Activated naive CD4-positive, alpha-beta T cell treated with anti-CD3 and anti-CD28 coated beads, Interleukin-2, amount 50 U/mL, for 24 hours (primary cell): ENCODE data around the gene FGD5.

Source experiments
- H3K27ac Mint-ChIP-seq: one replicate; pipeline ENCODE4 v1.8.0; 2021; ENCODE audit warnings: mild to moderate bottlenecking, mixed read lengths
- H3K27me3 Mint-ChIP-seq: one replicate; pipeline ENCODE4 v1.8.0; 2021; ENCODE audit warnings: mixed read lengths
- H3K36me3 Mint-ChIP-seq: one replicate; pipeline ENCODE4 v1.8.0; 2021; ENCODE audit warnings: mixed read lengths
- H3K4me1 Mint-ChIP-seq: one replicate; pipeline ENCODE4 v1.8.0; 2021; ENCODE audit warnings: mixed read lengths
- H3K4me3 Mint-ChIP-seq: one replicate; pipeline ENCODE4 v1.8.0; 2021; ENCODE audit warnings: mild to moderate bottlenecking, mixed read lengths
- H3K9me3 Mint-ChIP-seq: one replicate; pipeline ENCODE4 v1.8.0; 2021; ENCODE audit warnings: mixed read lengths

FGD5 gene

DNA sequence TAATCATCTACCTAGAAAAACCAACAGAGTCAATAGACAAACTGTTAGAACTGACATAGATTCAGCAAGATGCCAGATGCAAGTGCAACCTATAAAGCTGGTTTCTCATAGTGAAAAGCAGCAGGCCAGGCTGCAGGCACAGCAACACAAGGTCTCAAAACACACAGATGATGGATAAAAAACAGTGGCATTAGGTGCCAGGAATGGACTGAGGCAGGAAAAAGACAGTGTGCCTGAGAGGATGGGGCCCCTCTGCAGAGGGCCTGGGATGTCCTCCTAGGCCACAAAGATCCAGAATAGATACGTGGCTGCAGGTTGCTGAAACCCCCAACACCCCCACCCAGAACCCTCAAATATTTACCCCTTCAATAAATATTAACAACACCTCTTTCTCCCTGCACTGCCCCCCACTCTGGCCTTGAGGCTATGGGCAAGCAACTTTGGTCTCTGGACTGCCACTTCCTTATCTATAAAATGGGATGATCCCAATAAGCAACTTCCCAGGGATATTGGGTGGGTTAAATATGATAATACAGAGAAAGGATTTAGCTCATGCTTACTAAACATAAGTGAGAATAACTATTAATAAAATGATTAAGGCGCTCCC is 35.2 kb upstream of the FGD5 start:
- Mint-ChIP-seq H3K27ac (no peak overlapping the region), H3K4me3 (no peak overlapping the region), H3K9me3 (no peaks in the 10 kb centered on the region), H3K27me3 (peaks cover 2% of the 10 kb centered on the region), H3K36me3 (peaks cover 6% of the 10 kb centered on the region), H3K4me1 (no peaks in the 10 kb centered on the region)

- H3K4me1 Mint-ChIP-seq, result no peaks in the 10 kb centered on the region
- peaks cover 2% of the 10 kb centered on the region for H3K27me3 Mint-ChIP-seq
- H3K27ac Mint-ChIP-seq, result no peak overlapping the region
- H3K36me3 Mint-ChIP-seq, result peaks cover 2% of the 10 kb centered on the region
- no peaks in the 10 kb centered on the region for H3K9me3 Mint-ChIP-seq
- H3K4me3 Mint-ChIP-seq, result no peak overlapping the region
Observed at GRCh38 chr3:14784087-14784681, 34.6 kb upstream of the FGD5 start.

DNA sequence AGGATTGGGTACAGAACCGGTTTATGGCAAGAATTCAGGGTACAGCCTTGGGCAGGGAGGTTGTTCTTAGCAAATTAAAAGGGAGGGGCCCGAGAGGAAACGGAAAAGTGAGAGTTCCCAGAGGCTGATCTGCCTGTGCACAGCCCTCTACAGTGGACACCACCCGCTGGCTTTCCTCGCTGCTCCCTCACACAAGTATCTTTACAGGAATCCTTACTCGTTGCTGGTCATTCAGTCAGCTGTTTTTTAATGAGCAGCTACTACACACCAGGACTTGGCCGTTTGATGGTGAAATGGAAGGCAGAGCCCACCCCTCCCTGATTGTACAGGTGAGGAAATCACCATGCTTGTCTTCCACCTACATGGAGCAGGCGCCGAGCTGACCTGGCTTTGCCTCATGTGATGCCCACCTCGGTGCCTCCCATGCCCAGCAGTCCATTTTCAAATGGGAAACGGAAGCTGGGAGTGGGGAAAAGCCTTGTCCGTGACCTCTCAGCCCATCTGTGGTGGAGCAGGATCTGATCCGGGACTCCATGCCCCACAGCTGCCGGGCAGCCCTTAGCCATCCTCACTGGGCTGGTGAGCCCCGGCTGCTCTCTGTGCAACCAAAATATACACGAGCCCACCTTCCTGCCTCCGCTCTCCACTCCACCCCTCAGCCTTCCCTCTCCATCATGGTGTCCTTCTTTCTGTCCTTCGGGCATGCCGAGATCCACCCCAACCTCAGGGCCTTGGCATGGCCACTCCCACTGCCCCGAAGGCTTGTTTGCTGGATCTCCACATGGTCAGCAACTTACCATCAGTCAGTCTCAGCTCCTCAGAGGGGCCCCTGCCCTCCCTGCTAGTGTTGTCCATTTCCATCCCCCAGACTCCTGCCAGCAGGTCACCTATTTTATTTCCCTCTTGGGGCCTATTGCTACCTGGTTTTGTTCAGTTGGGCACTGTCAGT is 33.3 kb upstream of the FGD5 start:
- no peaks in the 10 kb centered on the region for H3K9me3 Mint-ChIP-seq
- H3K27ac Mint-ChIP-seq, result no peak overlapping the region
- no peaks in the 10 kb centered on the region for H3K4me1 Mint-ChIP-seq
- no peak overlapping the region for H3K4me3 Mint-ChIP-seq
- H3K27me3 Mint-ChIP-seq, result peaks cover 2% of the 10 kb centered on the region
- no peaks in the 10 kb centered on the region for H3K36me3 Mint-ChIP-seq

- no peak overlapping the region for H3K4me3 Mint-ChIP-seq
- H3K27me3 Mint-ChIP-seq, result peaks cover 2% of the 10 kb centered on the region
- no peaks in the 10 kb centered on the region for H3K36me3 Mint-ChIP-seq
- H3K27ac Mint-ChIP-seq, result no peak overlapping the region
- no peaks in the 10 kb centered on the region for H3K4me1 Mint-ChIP-seq
- H3K9me3 Mint-ChIP-seq, result no peaks in the 10 kb centered on the region
Observed at GRCh38 chr3:14786369-14786768, 32.4 kb upstream of the FGD5 start.

- Mint-ChIP-seq H3K4me1 (no peaks in the 10 kb centered on the region), H3K27ac (no peak overlapping the region), H3K36me3 (no peaks in the 10 kb centered on the region), H3K27me3 (peaks cover 2% of the 10 kb centered on the region), H3K4me3 (no peak overlapping the region), H3K9me3 (no peaks in the 10 kb centered on the region)
Observed at GRCh38 chr3:14787630-14788029, 31.1 kb upstream of the FGD5 start.

DNA sequence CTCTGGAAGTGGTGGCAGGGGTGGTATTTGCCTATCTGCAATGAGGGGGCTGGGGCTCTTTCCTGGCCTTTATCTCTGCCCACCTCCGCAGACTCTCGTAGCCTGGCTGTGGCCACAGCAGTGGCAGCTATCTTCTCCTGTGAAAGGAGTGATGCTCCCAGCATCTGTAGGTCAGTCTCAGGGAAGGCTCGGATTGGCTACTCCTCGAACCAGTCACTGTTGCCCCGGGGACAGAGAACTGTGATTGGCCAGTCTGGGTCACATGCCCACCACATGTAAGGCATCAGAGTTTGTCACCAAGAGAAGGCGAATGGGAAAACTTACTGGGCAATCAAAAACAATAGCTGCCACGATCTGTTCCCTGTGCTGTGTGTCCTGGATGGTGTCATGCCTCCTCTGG is 30.1 kb upstream of the FGD5 start:
- no peak overlapping the region for H3K4me3 Mint-ChIP-seq
- H3K27ac Mint-ChIP-seq, result no peak overlapping the region
- H3K27me3 Mint-ChIP-seq, result peaks cover 2% of the 10 kb centered on the region
- no peaks in the 10 kb centered on the region for H3K9me3 Mint-ChIP-seq
- no peaks in the 10 kb centered on the region for H3K36me3 Mint-ChIP-seq
- no peaks in the 10 kb centered on the region for H3K4me1 Mint-ChIP-seq

DNA sequence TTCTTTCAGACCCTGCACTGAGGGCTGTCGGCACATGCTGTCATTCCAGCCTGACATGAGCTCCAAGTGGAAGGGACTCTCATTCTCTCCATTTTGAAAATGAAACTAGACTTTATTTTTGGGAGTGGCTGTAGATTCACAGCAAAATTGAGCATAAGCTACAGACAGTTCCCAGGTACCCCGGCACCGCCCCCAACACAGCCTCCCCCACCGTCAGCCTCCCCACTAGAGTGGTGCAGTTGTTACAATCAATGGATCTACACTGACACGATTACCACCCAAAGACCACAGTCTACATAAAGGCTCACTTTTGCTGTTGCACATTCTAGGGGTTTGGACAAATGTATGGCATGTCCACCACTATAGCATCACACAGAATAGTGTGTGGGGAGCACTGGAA is 29.5 kb upstream of the FGD5 start:
- H3K4me1 Mint-ChIP-seq, result no peaks in the 10 kb centered on the region
- H3K27me3 Mint-ChIP-seq, result peaks cover 2% of the 10 kb centered on the region
- H3K4me3 Mint-ChIP-seq, result no peak overlapping the region
- H3K27ac Mint-ChIP-seq, result no peak overlapping the region
- no peaks in the 10 kb centered on the region for H3K36me3 Mint-ChIP-seq
- no peaks in the 10 kb centered on the region for H3K9me3 Mint-ChIP-seq

DNA sequence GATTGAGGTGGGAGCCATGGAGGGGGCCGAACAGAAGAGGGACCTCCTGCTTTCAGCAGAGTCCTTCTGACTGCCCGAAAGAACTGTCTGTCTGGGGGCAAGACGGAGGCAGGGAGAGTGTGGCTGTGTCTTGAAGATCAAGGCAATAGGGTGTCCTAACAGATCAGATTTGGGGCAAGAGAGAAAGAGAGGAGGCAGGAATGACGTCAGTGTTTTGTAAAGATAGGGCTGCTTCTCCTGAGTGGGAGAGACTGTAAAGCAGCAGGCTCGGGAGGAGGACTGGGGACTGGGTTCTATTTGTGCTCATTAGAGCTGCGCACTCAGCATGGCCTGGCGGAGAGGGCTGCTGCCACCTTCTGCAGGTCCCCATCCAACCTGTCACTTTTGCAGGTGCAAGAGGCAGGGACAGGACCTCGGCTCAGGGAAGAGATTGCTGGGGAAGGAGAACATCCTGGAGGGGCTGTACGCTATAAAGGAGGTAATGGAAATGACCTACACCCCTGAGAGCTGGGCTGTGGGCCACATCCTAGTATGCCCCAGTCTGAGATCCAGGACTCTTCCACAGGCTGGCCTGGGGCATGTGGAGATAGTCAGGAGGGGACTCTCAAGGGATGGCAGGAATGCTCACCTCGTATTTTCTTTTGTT is 29.0 kb upstream of the FGD5 start:
- Mint-ChIP-seq H3K9me3 (no peaks in the 10 kb centered on the region), H3K36me3 (no peaks in the 10 kb centered on the region), H3K4me1 (no peaks in the 10 kb centered on the region), H3K27ac (no peak overlapping the region), H3K4me3 (no peak overlapping the region), H3K27me3 (peaks cover 2% of the 10 kb centered on the region)

DNA sequence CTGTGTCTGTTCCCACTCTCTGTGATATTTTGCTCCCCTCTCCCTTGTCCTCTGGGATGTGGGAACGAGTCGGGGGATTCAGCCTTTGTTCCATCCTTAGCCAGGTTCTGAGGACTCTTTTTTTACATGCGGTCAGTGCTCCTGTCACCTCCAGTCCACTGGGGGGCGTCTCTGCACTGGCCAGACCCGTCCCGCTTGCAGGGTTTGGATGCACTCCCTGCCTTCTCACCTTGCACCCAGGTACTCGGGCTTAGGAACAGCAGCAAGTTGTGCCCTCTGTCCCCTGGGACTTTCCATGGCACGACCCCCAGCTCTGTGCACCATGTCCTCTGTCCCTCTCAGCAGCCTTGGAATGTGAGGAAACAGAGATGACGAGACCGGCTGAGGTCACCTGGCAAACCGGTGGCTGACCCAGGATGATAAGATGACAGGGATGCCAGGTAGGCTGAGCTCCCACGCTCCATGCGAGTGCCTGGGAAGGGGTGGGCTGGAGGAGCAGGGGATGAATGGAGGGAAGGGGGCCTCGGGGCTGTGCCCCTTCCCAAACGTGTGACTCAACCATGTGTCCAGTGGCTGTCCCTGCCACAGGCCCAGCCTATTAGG is 27.3 kb upstream of the FGD5 start:
- H3K4me1 Mint-ChIP-seq, result no peaks in the 10 kb centered on the region
- H3K27ac Mint-ChIP-seq, result no peak overlapping the region
- peaks cover 2% of the 10 kb centered on the region for H3K27me3 Mint-ChIP-seq
- no peak overlapping the region for H3K4me3 Mint-ChIP-seq
- no peaks in the 10 kb centered on the region for H3K36me3 Mint-ChIP-seq
- no peaks in the 10 kb centered on the region for H3K9me3 Mint-ChIP-seq

- Mint-ChIP-seq H3K4me3 (no peak overlapping the region), H3K27ac (no peak overlapping the region), H3K36me3 (no peaks in the 10 kb centered on the region), H3K9me3 (no peaks in the 10 kb centered on the region), H3K27me3 (peaks cover 2% of the 10 kb centered on the region), H3K4me1 (no peaks in the 10 kb centered on the region)
Observed at GRCh38 chr3:14792691-14793121, 26.1 kb upstream of the FGD5 start.

DNA sequence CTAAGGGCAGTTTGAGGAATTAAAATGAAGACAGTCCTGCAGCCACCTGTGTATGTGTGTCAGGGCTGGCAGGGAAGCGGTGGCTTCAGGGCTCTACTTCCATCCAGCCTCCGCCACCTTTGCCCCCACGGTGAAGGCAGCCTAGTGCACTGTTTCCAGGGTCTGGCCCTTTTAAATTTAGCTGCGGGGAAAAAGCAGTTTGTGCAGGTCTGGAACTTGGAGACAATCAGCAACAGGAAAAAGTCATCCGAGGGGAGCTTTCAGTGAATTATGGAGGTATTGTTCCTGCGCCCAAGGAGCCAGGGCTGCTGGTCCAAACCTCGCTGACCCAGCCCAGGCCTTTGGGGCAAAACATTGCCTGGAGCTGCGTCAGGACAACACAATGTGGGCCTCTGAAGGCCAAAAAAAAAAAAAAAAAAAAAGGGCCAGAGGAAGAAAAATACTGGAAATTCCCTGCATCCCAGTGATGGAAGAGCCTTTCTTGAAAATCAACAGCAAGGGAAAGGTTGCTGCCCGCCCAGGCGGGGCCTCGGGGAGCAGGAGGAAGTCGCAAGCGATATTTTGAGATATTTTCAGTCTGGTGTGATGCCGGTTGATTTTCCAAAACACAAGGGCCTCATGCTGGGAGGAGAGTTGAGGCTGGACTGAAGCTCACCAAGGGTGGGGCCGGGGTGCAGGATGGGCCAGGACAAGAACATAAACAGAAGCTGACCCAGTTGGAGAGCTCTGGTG is 25.5 kb upstream of the FGD5 start:
- Mint-ChIP-seq H3K9me3 (no peaks in the 10 kb centered on the region), H3K4me3 (no peak overlapping the region), H3K27ac (no peak overlapping the region), H3K4me1 (no peaks in the 10 kb centered on the region), H3K27me3 (no peaks in the 10 kb centered on the region), H3K36me3 (no peaks in the 10 kb centered on the region)

GRCh38 chr3:14793858-14794234 is 24.9 kb upstream of the FGD5 start:
- Mint-ChIP-seq H3K4me3 (no peak overlapping the region), H3K9me3 (no peaks in the 10 kb centered on the region), H3K27me3 (no peaks in the 10 kb centered on the region), H3K36me3 (no peaks in the 10 kb centered on the region), H3K27ac (no peak overlapping the region), H3K4me1 (no peaks in the 10 kb centered on the region)

GRCh38 chr3:14794435-14794834 is 24.3 kb upstream of the FGD5 start:
- Mint-ChIP-seq H3K4me1 (no peaks in the 10 kb centered on the region), H3K27ac (no peak overlapping the region), H3K27me3 (no peaks in the 10 kb centered on the region), H3K9me3 (peaks cover 4% of the 10 kb centered on the region), H3K4me3 (no peak overlapping the region), H3K36me3 (no peaks in the 10 kb centered on the region)

- Mint-ChIP-seq H3K4me1 (no peaks in the 10 kb centered on the region), H3K4me3 (no peak overlapping the region), H3K27me3 (no peaks in the 10 kb centered on the region), H3K9me3 (peaks cover 5% of the 10 kb centered on the region), H3K36me3 (no peaks in the 10 kb centered on the region), H3K27ac (no peak overlapping the region)
Observed at GRCh38 chr3:14795996-14796395, 22.8 kb upstream of the FGD5 start.
